HL-60 (cell line): Measurements from ENCODE around the gene DXO.

Experiments
- DNase-seq, 2 experiments: peaks; one replicate each; pipeline ENCODE4 v3.0.0-alpha.2; 2010 to 2020; ENCODE audit warnings: low read depth in 1 of 2, low spot score in 1 of 2
- H3K27ac ChIP-seq: fragments of 250-450 bp; sonication (Bioruptor Pico); replicated peaks from 2 replicates; pipeline ENCODE4 v1.5.1; 2020; ENCODE audit warnings: mild to moderate bottlenecking, moderate library complexity
- H3K27me3 ChIP-seq: fragments of 250-450 bp; sonication (Bioruptor Pico); 2 replicates; pipeline ENCODE4 v1.5.1; 2021; ENCODE audit warnings: mild to moderate bottlenecking, moderate library complexity; ENCODE audit not compliant: insufficient read depth, poor library complexity, severe bottlenecking
- H3K4me3 ChIP-seq: replicated peaks from 2 replicates; pipeline ENCODE4 v1.5.1; 2011; ENCODE audit warnings: mild to moderate bottlenecking, control low read depth, low read length; ENCODE audit not compliant: insufficient read depth
- CTCF ChIP-seq: IDR thresholded peaks from one replicate; pipeline ENCODE4 v1.5.1; 2011; ENCODE audit warnings: low read length, control low read depth, inconsistent platforms; ENCODE audit not compliant: insufficient read depth
- GABPA ChIP-seq: IDR thresholded peaks from 2 replicates; pipeline ENCODE4 v1.6.1; 2012; ENCODE audit warnings: low read depth
- POLR2AphosphoS5 ChIP-seq: IDR thresholded peaks from 2 replicates; pipeline ENCODE4 v1.6.1; 2012; ENCODE audit warnings: low read depth
- REST ChIP-seq: IDR thresholded peaks from 2 replicates; pipeline ENCODE4 v1.6.1; 2012; ENCODE audit warnings: low read depth; ENCODE audit not compliant: insufficient replicate concordance
- SPI1 ChIP-seq: IDR thresholded peaks from 2 replicates; pipeline ENCODE4 v1.6.1; 2012; ENCODE audit warnings: low read depth, mild to moderate bottlenecking, borderline replicate concordance

DXO gene

GRCh38 chr6:31948306-31948705, 23.6 kb downstream of the DXO start:
- Histone ChIP-seq H3K27me3 (peaks cover 2% of the 10 kb centered on the region), H3K27ac (no peak overlapping the region), H3K4me3 (no peak overlapping the region)
- DNase-seq, result no peak
- TF ChIP-seq POLR2AphosphoS5, result no peak
- no peak for TF ChIP-seq SPI1
- TF ChIP-seq CTCF, result no peak
- no peak for TF ChIP-seq GABPA
- TF ChIP-seq REST, result no peak

GRCh38 chr6:31947864-31948263, 24.1 kb downstream of the DXO start:
- no peak overlapping the region for H3K27ac ChIP-seq
- H3K4me3 ChIP-seq, result no peak overlapping the region
- H3K27me3 ChIP-seq, result peaks cover 4% of the 10 kb centered on the region
- TF ChIP-seq CTCF (no peak), REST (no peak), SPI1 (no peak), POLR2AphosphoS5 (no peak), GABPA (no peak)
- DNase-seq, result no peak

GRCh38 chr6:31947070-31947675, 24.8 kb downstream of the DXO start:
- no peak for TF ChIP-seq GABPA
- no peak for TF ChIP-seq SPI1
- no peak for TF ChIP-seq REST
- TF ChIP-seq POLR2AphosphoS5, result no peak
- no peak for TF ChIP-seq CTCF
- DNase-seq, result no peak
- no peak overlapping the region for H3K4me3 ChIP-seq
- H3K27me3 ChIP-seq, result peaks cover 4% of the 10 kb centered on the region
- no peak overlapping the region for H3K27ac ChIP-seq
